CD14-positive monocyte (primary cell): ENCODE data around the gene LXN. TPM values are rescaled to one million over a fixed set of nuclear protein-coding genes. Genes with fewer than 3 reads are reported as not detected.

Experiments
- DNase-seq, 3 donors: peaks; one replicate each; pipeline ENCODE4 v3.0.0-alpha.2; 2011 to 2022
- H2AFZ ChIP-seq: 2 replicates; pipeline ENCODE4 v1.6.0; 2012; ENCODE audit warnings: mild to moderate bottlenecking, low read depth, low read length, inconsistent platforms; ENCODE audit not compliant: insufficient read depth, poor library complexity, severe bottlenecking
- H3K27ac ChIP-seq, 2 donors: 1 replicate in 1 of 2; 2 replicates in 1 of 2; pipeline ENCODE4 v1.5.1; 2012 to 2013; ENCODE audit warnings: low read length in 2 of 2, control low read depth in 1 of 2, inconsistent platforms in 1 of 2, low read depth in 1 of 2, mild to moderate bottlenecking in 1 of 2
- H3K27me3 ChIP-seq, 2 donors: one replicate each; pipeline versions ENCODE4 v1.6.0 to v1.6.1; 2011 to 2013; ENCODE audit warnings: low read length in 2 of 2; ENCODE audit not compliant: control insufficient read depth in 2 of 2, insufficient read depth in 2 of 2
- H3K36me3 ChIP-seq, 2 donors: replicated peaks in 1 of 2; 1 replicate in 1 of 2; 2 replicates in 1 of 2; pipeline versions ENCODE4 v1.5.1 to v1.6.1; 2012 to 2013; ENCODE audit warnings: low read length in 2 of 2, control low read depth in 1 of 2, inconsistent platforms in 1 of 2, mild to moderate bottlenecking in 1 of 2; ENCODE audit not compliant: insufficient read depth in 2 of 2, control insufficient read depth in 1 of 2
- H3K4me1 ChIP-seq, 2 donors: 1 replicate in 1 of 2; 2 replicates in 1 of 2; pipeline versions ENCODE4 v1.5.1 to v1.6.1; 2012 to 2013; ENCODE audit warnings: low read length in 2 of 2, control low read depth in 1 of 2, inconsistent platforms in 1 of 2, mild to moderate bottlenecking in 1 of 2, moderate library complexity in 1 of 2; ENCODE audit not compliant: insufficient read depth in 2 of 2, control insufficient read depth in 1 of 2
- H3K4me2 ChIP-seq: replicated peaks from 2 replicates; pipeline ENCODE3; 2012; ENCODE audit warnings: low read length, moderate library complexity, mild to moderate bottlenecking; ENCODE audit not compliant: poor library complexity, severe bottlenecking; ENCODE audit errors: extremely low read depth
- H3K4me3 ChIP-seq, 3 experiments: fragments of 200-600 bp in 1 of 3; sonication (generic) in 1 of 3; replicated peaks in 1 of 3; 1 replicate in 2 of 3; 2 replicates in 1 of 3; pipeline ENCODE4 v1.5.1; 2011 to 2013; ENCODE audit warnings: low read length in 3 of 3, mild to moderate bottlenecking in 3 of 3, control low read depth in 2 of 3, low read depth in 2 of 3, inconsistent platforms in 1 of 3, moderate library complexity in 1 of 3
- H3K79me2 ChIP-seq: 2 replicates; pipeline ENCODE4 v1.6.0; 2012; ENCODE audit warnings: mild to moderate bottlenecking, control low read depth, inconsistent platforms, low read length, moderate library complexity; ENCODE audit not compliant: insufficient read depth
- H3K9ac ChIP-seq: 2 replicates; pipeline ENCODE4 v1.6.0; 2017; ENCODE audit warnings: low read length, mild to moderate bottlenecking; ENCODE audit not compliant: insufficient read depth, poor library complexity, severe bottlenecking
- H3K9me3 ChIP-seq, 2 donors: replicated peaks in 1 of 2; 1 replicate in 1 of 2; 2 replicates in 1 of 2; pipeline versions ENCODE4 v1.5.1 to v1.6.1; 2012 to 2013; ENCODE audit warnings: low read length in 2 of 2, control low read depth in 1 of 2; ENCODE audit not compliant: control insufficient read depth in 1 of 2, insufficient read depth in 1 of 2
- H4K20me1 ChIP-seq: 2 replicates; pipeline ENCODE4 v1.6.0; 2012; ENCODE audit warnings: mild to moderate bottlenecking, low read length, control low read depth, moderate library complexity; ENCODE audit not compliant: insufficient read depth
- H3K27ac Mint-ChIP-seq, 7 donors: one replicate each; pipeline ENCODE4 v1.8.0; 2020; ENCODE audit warnings: mild to moderate bottlenecking in 7 of 7, mixed read lengths in 7 of 7, moderate library complexity in 6 of 7, inconsistent platforms in 2 of 7
- H3K27me3 Mint-ChIP-seq, 3 donors: one replicate each; pipeline ENCODE4 v1.8.0; 2021 to 2022; ENCODE audit warnings: low read depth in 3 of 3, mild to moderate bottlenecking in 3 of 3, mixed read lengths in 3 of 3, moderate library complexity in 3 of 3, inconsistent platforms in 1 of 3
- H3K36me3 Mint-ChIP-seq, 2 donors: one replicate each; pipeline ENCODE4 v1.8.0; 2020; ENCODE audit warnings: mixed read lengths in 2 of 2, inconsistent platforms in 1 of 2, mild to moderate bottlenecking in 1 of 2
- H3K4me1 Mint-ChIP-seq: one replicate; pipeline ENCODE4 v1.8.0; 2020; ENCODE audit warnings: mild to moderate bottlenecking, mixed read lengths
- H3K4me3 Mint-ChIP-seq, 2 donors: one replicate each; pipeline ENCODE4 v1.8.0; 2020; ENCODE audit warnings: mild to moderate bottlenecking in 2 of 2, mixed read lengths in 2 of 2, moderate library complexity in 1 of 2
- H3K9me3 Mint-ChIP-seq, 7 donors: one replicate each; pipeline ENCODE4 v1.8.0; 2020 to 2022; ENCODE audit warnings: mixed read lengths in 7 of 7, mild to moderate bottlenecking in 6 of 7, moderate library complexity in 6 of 7, inconsistent platforms in 2 of 7
- CTCF ChIP-seq: fragments of 200-600 bp; IDR thresholded peaks from one replicate; pipeline ENCODE4 v1.8.0; 2022; ENCODE audit warnings: antibody characterized with exemption, mild to moderate bottlenecking
- WGBS: methylation state at CpG from one replicate; pipeline ENCODE4 v1.1.5; 2013; ENCODE audit warnings: missing lambda C conversion rate; ENCODE audit not compliant: insufficient coverage; 5-methylcytosine and 5-hydroxymethylcytosine counted together
- intact Hi-C, 2 donors: fragments of 100-400 bp; cut with micrococcal nuclease; formaldehyde crosslinking; loops; one replicate each; pipeline versions ENCODE4 v1.15.0 to v1.15.1; 2023
- polyA plus RNA-seq, 3 donors: library from polyadenylated mRNA; depleted of rRNA in 1 of 3; unstranded in 2 of 3; stranded (reverse) in 1 of 3; fragments of 300-500 nt in 2 of 3; fragments of >200 nt in 1 of 3; fragmentation: Illumina TruSeq in 2 of 3; gene quantifications; 1 replicate in 2 of 3; 2 replicates in 1 of 3; pipeline ENCODE4 v1.2.3, GENCODE V29; 2012 to 2021

The LXN gene
- polyA plus RNA-seq, 3 donors: 2.6 to 10.0 (median 7.6) TPM

- TF ChIP-seq CTCF: no peak
- no peak overlapping the region for H3K4me3 Mint-ChIP-seq
- no peak overlapping the region for H3K9ac ChIP-seq
- H2AFZ ChIP-seq: no peak overlapping the region
- no peaks in the 10 kb centered on the region for H3K9me3 ChIP-seq
- no peak overlapping the region for H3K4me2 ChIP-seq
- peaks cover 4 to 14% (median 10%) of the 10 kb centered on the region in 7 donors for H3K9me3 Mint-ChIP-seq
- intact Hi-C loops: no loop called here
- no peak for DNase-seq
- no peaks in the 10 kb centered on the region for H3K36me3 Mint-ChIP-seq
- H3K27ac Mint-ChIP-seq: no peak overlapping the region
- H3K27me3 Mint-ChIP-seq: peaks cover 0 to 10% (median 0%) of the 10 kb centered on the region in 3 donors
- no peaks in the 10 kb centered on the region for H3K27me3 ChIP-seq
- no peaks in the 10 kb centered on the region for H3K4me1 Mint-ChIP-seq
- H4K20me1 ChIP-seq: no peaks in the 10 kb centered on the region
- H3K4me3 ChIP-seq: no peak overlapping the region
- H3K36me3 ChIP-seq: no peaks in the 10 kb centered on the region
- H3K79me2 ChIP-seq: no peaks in the 10 kb centered on the region
- no peak overlapping the region for H3K27ac ChIP-seq
- no peaks in the 10 kb centered on the region for H3K4me1 ChIP-seq
Measured at GRCh38 chr3:158631981-158632380, 40.5 kb downstream of the LXN start.

- Mint-ChIP-seq H3K36me3 (no peaks in the 10 kb centered on the region), H3K9me3 (peaks cover 7 to 24% (median 13%) of the 10 kb centered on the region in 7 donors), H3K27me3 (peaks cover 0 to 3% (median 2%) of the 10 kb centered on the region in 3 donors), H3K4me1 (no peaks in the 10 kb centered on the region), H3K27ac (no peak overlapping the region), H3K4me3 (no peak overlapping the region)
- no peaks in the 10 kb centered on the region for H3K36me3 ChIP-seq
- H3K79me2 ChIP-seq: no peaks in the 10 kb centered on the region
- H3K27ac ChIP-seq: no peak overlapping the region
- no peaks in the 10 kb centered on the region for H4K20me1 ChIP-seq
- no peak for TF ChIP-seq CTCF
- no CpG with 5 or more reads among the region's 1 CpG for WGBS
- H2AFZ ChIP-seq: no peak overlapping the region
- no peaks in the 10 kb centered on the region for H3K27me3 ChIP-seq
- DNase-seq: no peak
- H3K4me2 ChIP-seq: no peak overlapping the region
- H3K9me3 ChIP-seq: peaks cover 8 to 9% of the 10 kb centered on the region in 2 donors
- no peak overlapping the region for H3K4me3 ChIP-seq
- H3K9ac ChIP-seq: no peak overlapping the region
- no peaks in the 10 kb centered on the region for H3K4me1 ChIP-seq
- intact Hi-C loops: no loop called here
Measured at GRCh38 chr3:158625881-158626280, 46.6 kb downstream of the LXN start.
